HG03558 (cell line): ENCODE data around the gene GABRA1.

ENCODE experiments used
- ATAC-seq: cut with Tn5 transposase; IDR thresholded peaks from one replicate; pipeline ENCODE4 v1.9.1; 2021; ENCODE audit warnings: moderate number of reproducible peaks; ENCODE audit not compliant: unreplicated experiment; ENCODE audit errors: extremely low read depth

GABRA1 gene

DNA sequence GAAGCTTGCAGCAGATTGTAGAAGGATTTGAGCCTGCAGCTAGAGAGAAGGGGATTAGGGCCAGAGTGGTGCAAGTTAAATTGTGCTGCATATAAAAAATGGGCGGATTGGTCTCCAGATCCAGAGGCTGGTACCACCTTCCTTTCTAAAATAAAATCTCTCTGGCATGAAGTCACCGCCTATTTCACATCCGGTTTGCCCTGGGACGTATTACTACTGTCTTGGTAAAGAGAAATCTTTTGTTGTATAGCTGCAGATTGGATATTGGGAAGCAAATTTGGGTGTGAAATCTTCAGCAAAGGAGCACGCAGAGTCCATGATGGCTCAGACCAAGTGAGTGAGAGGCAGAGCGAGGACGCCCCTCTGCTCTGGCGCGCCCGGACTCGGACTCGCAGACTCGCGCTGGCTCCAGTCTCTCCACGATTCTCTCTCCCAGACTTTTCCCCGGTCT lies at the start of gene GABRA1:
Gene GABRA1, plus strand, starts transcription at position 180 of the 451 bp plus-strand sequence. CDS start 2,691 bp downstream, outside the sequence.
- no peak for ATAC-seq

DNA sequence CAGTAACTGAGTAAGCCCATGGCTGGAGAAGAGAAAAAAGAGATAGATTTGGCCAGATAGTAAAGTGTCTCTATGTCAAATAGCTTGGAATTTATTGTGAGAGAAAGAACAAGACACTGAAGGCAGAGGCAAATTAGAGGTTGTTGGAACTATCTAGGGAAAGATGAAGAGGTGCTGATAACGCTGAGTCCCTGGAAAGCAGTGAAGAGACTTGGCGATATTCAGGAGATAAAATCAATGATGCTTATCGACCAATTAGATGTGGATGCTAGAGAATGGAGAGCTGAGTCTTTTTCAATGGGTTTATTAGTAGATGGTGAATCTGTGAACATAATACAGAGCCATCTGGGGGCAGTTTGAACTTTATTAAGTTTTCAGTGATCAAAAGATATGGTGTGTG lies 48.6 kb upstream of the GABRA1 start:
- no peak for ATAC-seq

DNA sequence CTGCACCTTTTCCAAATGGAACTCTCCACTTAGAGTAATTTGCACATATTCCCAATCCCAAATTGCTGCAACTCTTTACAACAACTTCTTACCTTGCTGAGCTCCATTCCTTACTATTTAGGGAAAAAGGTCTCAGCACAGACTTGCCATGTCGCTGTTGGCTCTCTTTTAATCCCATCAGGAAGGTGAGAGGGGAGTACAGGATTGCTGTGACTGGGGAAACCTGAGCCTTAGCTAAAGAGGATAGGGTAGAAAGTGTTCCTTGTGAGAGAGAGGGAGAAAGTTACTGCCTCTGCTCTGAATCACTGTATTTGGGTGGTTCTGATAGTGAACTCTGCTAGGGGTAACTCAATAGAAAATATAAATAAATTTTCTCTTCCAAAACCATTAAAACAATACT lies 43.7 kb upstream of the GABRA1 start:
- ATAC-seq: no peak

DNA sequence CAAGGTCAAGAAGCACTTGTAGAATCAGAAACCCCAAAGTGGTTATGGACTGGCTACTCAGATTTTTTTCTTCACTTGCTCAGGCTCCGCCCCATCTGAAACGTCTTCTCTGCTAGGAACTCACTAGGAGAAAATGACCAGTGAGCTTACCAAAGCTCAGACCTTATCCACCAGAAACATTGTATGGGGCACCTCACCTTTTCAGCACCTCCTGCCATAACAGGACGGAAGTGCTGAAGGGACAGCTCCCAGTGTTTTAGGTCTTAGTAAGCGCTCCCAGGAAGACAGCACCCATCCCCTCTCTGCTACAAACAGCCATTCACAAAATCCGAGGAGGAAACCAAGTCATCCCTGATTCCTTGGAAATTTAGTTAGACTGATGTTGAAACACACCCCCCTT lies 1.2 kb upstream of the GABRA1 start:
- ATAC-seq: no peak

DNA sequence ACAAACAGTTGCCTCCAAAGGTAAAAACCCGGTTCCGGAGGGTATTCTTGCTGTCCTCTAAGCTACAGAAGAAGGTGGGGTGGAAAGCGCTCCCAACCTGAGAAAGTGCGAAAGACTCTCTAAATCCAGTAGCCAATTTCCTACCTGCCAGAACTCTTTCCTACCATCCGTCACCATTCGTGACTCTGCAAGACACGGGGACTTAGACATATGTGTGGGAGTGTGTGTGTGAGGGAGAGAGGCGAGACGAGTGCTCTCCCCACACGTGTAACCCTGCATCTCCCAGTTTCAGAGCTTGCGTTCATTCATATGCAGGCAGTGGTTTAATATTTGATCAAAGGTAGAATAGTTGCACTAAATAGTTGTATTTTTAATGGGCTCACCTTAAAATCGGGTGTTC lies 473 bp upstream of the GABRA1 start:
- no peak for ATAC-seq

DNA sequence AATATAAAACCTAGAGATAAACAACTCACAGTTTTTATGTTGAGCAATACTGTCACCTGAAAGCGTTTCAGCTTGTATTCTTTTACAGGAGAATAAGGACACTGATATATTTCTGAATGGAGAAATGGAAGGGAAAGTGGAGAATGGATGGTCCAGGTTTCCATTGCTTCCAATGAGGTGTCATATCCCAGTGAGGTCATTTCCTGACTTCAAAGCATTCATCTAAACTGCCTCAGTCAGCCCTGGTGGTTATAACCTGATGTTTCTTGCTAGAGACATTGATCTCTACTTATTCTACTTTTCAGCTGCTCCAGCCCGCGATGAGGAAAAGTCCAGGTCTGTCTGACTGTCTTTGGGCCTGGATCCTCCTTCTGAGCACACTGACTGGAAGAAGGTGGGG lies 2.6 kb downstream of the GABRA1 start:
- no peak for ATAC-seq

DNA sequence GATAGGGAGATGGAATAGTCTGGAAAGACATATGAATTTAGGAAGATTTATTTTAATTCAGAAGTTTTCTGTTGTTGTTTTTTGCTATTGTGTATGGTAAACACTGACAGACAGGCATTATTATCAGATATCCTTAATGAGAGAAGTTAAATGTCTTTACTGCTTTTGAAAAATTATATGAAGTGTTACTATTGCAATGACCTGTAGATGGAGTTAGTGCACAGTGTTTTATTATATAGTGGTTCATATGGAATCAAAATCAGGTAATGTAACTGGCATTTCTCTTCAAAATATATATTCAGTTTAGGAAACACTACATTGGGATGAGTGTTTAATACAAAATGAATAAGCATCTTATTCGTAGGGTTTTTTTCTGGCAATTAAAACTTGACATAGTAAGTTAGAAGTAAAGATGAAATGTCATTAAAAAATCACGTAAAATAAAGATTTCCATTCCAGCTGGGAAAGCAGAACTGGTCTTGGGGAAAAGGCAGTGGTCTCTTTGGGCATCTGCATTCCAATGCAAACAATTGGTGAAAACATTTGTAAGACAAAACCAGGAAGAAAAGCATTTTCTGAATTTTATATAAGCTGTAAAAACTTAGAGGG lies 3.9 kb downstream of the GABRA1 start:
- no peak for ATAC-seq

DNA sequence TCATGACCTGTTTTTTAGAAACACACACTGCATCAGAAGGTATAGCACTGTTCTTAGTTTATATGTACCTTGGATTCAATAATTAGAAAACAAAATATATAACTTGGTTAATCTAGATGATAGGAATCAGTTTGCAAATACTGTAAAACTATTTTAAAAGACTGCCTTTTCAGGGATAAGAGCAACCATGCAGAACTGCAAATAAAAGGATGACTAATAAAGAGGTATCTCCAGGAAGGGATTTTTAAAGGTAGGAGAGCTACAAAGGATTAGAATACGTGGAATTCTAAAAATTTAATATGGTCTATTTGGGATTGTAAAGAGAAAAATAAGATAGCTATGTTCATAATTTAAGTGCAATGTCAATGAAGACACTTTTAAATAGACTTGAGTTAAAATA lies 9.4 kb downstream of the GABRA1 start:
- no peak for ATAC-seq

DNA sequence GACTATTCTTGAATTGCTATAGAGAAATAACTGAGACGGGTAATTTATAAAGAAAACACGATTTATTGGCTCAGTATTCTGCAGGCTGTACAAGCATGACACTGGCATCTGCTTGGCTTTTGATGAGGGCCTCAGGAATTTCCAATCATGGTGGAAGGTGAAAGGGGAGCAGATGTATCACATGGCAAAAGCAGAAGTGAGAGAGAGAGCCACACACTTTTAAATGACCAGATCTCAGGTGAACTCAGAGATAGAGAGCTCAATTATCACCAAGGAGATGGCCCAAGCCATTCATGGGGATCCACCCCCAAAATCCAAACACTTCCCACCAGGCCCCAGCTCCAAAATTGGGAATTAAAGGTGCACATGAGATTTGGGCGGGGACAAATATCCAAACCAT lies 15.3 kb downstream of the GABRA1 start:
- ATAC-seq: no peak

DNA sequence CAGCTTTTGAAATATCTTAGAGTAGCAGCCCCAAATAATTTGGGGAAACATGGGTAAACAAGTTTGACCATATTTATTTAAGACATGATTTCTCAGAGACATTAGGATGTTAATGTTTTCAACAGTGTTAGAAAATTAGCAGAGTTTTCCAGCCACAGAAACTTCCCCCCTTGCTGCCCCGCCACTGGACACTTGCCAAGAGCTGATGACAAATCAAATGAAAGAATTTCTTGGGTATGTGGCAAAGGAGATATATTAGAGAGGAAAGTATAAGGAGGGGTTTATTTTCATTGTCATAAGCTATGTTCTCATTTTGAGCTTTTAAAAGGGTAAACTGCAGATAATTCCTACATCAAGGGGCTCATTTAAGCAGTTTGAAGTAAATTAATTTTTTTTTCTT lies 15.9 kb downstream of the GABRA1 start:
- no peak for ATAC-seq

DNA sequence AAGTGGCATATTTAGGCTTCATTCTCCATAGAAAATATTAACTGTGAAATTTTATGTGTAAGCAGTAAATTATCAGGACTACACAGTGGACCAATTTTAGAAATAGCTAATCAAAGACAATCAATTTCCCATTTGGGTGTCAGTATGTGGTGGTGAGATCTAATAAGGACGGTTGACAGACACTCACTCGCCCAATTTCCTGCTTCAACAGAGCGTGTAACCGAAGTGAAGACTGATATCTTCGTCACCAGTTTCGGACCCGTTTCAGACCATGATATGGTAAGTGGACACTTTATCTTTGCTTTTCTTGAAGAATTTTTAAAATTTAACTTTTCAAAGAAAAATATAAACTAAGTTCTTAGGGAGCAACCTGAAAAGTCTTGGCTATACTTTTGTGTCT lies 17.6 kb downstream of the GABRA1 start:
- ATAC-seq: no peak

DNA sequence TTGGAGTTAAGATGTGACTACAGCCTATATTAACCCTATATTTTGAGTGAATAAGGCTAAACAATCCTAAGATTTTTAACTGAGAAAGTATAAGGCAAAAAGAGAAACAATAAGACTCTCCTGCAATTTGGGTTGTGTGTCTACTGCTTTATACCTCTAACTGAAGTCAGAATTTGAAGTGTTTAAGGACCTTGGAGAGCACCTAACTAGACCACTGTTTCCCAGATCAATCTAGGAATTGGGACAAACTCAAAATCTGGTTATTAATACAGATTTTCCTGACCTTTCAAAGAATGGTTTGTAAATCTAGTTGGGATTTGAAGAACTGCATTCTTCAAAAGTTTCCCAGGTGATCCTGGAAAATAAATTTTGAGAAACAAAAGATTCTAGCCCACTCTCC lies 42.1 kb downstream of the GABRA1 start:
- no peak for ATAC-seq

DNA sequence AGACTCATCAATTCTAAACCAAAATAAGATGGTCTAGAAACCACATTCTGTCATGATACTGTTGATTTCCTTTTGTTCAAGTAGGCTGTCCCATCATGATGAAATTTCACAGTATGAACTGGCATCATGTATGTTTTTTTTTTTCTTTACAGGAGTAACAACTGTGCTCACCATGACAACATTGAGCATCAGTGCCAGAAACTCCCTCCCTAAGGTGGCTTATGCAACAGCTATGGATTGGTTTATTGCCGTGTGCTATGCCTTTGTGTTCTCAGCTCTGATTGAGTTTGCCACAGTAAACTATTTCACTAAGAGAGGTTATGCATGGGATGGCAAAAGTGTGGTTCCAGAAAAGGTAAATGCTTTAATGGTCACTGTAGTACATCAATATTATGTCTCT lies 47.6 kb downstream of the GABRA1 start:
- ATAC-seq: no peak

DNA sequence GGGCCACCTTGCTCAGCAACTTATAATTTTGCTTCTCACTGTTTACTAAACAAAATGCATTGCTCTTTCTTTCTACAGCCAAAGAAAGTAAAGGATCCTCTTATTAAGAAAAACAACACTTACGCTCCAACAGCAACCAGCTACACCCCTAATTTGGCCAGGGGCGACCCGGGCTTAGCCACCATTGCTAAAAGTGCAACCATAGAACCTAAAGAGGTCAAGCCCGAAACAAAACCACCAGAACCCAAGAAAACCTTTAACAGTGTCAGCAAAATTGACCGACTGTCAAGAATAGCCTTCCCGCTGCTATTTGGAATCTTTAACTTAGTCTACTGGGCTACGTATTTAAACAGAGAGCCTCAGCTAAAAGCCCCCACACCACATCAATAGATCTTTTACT lies 49.1 kb downstream of the GABRA1 start:
- no peak for ATAC-seq

DNA sequence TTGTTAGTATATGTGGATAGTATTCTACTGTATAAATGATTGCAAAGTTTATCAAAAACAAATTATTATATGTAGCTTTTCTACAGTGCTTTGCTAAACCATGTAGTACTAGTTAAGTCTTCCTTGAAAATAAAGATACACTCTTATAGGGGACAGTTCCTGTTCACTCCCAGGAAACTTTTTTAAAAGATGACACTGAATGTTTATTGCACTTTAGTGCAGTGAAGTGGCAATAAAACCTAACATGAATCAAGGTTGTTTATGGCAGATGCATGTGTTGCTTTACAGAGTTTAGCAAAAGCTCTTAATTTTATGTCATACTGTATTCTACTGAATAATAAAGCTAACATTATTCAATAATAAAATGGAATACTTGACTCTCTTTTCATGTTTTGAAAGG lies 51.7 kb downstream of the GABRA1 start:
- no peak for ATAC-seq

DNA sequence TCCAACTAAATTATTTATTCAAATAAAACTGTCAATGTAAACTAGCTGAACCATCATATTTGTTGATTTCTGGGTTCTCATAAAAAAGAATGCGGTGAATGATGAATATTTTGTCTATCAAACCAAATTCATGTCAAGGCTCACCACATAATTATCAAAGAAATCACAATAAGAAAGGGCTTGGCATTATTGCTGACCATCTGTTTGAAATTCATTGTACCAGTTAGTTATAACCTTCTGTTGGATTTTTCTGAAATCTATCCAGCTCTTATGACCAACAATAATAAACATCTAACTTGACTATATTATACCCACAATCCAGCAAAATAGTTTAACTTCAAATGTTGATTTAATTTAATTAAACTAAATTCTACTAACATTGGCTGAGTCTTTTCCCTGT lies 53.1 kb downstream of the GABRA1 start:
- ATAC-seq: no peak

DNA sequence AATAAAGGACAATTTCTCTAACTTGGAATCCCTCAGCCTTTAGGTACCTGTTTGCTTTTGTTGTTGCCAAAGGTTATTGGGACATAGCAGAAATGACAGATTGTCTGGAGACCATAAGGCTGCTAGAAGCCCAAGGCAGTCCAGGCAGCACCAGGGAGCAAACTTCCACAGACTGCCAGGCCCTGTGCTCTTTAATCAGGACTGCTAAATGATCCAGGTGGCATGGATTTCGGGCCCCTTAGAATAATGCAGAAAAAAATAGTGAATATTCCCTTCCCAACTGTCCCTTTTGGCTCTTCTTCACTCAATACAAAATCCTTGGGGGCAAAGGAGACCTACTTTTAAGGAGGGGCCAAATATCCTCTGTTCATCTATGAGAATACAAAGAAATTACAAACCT lies 73.9 kb downstream of the GABRA1 start:
- no peak for ATAC-seq

DNA sequence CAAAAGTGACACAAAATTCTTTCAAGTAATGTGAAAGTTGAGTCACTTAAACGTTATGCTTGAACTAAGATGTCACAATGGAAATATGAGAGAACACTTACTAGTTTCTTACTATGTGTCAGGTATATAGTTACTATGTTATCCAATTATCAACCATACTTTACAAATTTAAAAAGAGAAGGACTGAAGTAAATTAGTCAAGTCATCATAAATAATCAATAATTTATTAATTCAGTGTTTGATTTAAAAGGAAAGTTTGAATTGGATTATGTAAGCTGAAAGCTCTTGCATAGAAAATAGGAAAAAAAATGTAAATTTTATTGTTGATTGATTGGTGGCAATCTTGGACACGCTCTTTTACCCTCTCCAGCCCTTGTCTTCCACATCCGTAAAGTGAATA lies 76.3 kb downstream of the GABRA1 start:
- no peak for ATAC-seq

DNA sequence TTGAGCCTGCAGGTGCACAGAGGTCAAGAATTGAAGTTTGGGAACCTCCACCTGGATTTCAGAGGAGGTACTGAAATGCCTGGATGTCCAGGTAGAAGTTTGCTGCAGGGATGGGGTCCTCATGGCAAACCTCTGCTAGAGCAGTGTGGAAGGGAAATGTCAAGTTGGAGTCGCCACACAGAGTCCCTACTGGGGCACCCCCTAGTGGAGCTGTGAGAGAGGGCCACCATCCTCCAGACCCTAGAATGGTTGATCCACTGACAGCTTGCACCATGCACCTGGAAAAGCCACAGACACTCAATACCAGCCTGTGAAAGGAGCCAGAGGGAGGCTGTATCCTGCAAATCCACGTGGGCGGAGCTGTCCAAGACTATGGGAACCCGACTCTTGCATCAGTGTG lies 78.0 kb downstream of the GABRA1 start:
- ATAC-seq: no peak

DNA sequence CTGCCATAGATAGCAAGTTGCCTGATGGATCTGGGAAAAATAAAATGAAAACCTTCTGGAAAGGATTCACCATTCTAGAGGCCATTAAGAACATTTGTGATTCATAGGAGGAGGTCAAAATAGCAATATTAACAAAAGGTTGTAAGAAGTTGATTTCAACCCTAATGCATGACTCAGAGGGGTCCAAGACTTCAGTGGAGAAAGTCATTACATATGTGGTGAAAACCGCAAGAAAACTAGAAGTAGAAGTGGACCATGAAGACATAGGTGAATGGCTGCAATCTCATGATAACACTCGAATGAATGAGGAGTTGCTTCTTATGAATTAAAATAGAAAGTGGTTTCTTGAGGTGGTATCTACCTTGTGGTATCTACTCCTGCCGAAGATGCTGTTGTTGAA lies 86.6 kb downstream of the GABRA1 start:
- no peak for ATAC-seq

DNA sequence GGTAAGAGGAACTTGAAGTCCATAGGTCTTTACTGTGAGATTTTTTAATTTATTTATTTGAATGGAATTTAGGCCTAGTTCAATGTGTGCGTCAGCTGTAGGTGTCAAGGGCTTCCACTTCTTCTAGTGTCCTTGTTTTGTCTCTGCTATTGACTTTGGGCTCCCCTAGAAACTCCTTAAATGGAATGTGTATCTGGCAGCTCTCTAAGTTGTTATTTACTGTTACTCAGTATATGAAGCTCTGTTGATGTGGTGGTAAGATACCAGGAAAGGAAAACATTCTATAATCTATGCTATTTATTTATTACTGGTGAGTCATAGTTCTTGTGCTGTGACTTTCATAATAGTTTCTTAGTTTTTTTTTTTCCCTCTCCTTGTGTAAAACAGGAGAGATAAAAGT lies 97.1 kb downstream of the GABRA1 start:
- no peak for ATAC-seq

DNA sequence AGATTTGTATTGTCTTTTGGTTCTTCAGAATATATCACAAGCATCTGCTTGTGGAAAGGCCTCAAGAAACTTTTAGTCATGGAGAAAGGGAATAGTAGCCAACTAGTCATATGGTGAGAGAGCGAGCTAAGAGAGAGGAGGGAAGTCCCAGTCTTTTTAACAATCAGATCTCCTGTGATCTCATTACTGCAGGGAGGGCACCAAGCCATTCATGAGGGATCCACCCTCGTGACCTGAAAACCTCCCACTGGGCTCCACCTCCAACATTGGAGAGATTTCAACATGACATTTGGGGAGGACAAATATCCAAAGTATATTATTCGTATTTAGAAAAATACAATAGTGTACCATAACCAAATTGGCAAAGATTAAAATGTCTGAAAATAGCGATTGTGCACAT lies 99.0 kb downstream of the GABRA1 start:
- no peak for ATAC-seq
